Type B pancreatic cell (in vitro differentiated cells): ENCODE measurements around the gene PRMT3. TPM values are rescaled to one million over a fixed set of nuclear protein-coding genes. Genes with fewer than 3 reads are reported as not detected.

Source experiments
- DNase-seq: peaks from one replicate; pipeline ENCODE4 v3.0.0; 2021; ENCODE audit warnings: mixed read lengths; ENCODE audit not compliant: unreplicated experiment; ENCODE audit errors: extremely low spot score
- H3K27ac Mint-ChIP-seq: 2 replicates; pipeline ENCODE4 v1.8.0; 2021; ENCODE audit warnings: mild to moderate bottlenecking, mixed read lengths
- H3K27me3 Mint-ChIP-seq: 2 replicates; pipeline ENCODE4 v1.8.0; 2021; ENCODE audit warnings: mixed read lengths
- H3K36me3 Mint-ChIP-seq: 2 replicates; pipeline ENCODE4 v1.8.0; 2021; ENCODE audit warnings: mixed read lengths
- H3K4me1 Mint-ChIP-seq: one replicate; pipeline ENCODE4 v1.8.0; 2021; ENCODE audit warnings: mixed read lengths; ENCODE audit not compliant: unreplicated experiment
- H3K4me3 Mint-ChIP-seq: 2 replicates; pipeline ENCODE4 v1.8.0; 2021; ENCODE audit warnings: mild to moderate bottlenecking, mixed read lengths
- H3K9me3 Mint-ChIP-seq: 2 replicates; pipeline ENCODE4 v1.8.0; 2021; ENCODE audit warnings: mixed read lengths
- CTCF ChIP-seq: fragments of 200-600 bp; sonication (generic); conservative IDR thresholded peaks from 2 replicates; pipeline ENCODE4 v1.5.0; 2021; ENCODE audit warnings: antibody characterized with exemption, mild to moderate bottlenecking
- total RNA-seq: library from RNA; stranded (reverse); gene quantifications from 2 replicates; pipeline ENCODE4 v1.2.1, GENCODE V29; 2021; ENCODE audit warnings: low replicate concordance

Gene PRMT3
- total RNA-seq, 1 donor from 2014 or later = 15.4 TPM

DNA sequence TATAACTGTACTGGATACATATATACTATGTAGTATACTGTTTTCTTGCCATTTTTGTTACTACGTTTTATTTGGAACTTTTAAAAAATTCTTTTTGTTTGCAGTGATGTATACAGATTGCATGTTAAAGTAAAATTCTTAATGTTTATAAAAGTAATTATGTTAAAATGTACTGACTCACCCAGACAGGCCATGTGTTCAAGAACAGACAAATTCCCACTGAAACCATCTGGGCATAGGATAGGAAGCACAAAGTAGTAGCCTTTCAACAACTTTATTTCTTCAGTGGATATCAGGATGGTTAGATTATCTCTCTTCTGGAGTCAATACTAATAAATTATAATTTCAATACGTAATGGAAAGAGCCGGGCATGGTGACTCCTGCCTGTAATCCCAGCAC is 19.8 kb downstream of the PRMT3 start:
- H3K4me3 Mint-ChIP-seq = no peak overlapping the region
- H3K4me1 Mint-ChIP-seq = no peaks in the 10 kb centered on the region
- TF ChIP-seq CTCF = no peak
- H3K9me3 Mint-ChIP-seq = no peaks in the 10 kb centered on the region
- no peak overlapping the region for H3K27ac Mint-ChIP-seq
- no peaks in the 10 kb centered on the region for H3K27me3 Mint-ChIP-seq
- peaks cover 15% of the 10 kb centered on the region for H3K36me3 Mint-ChIP-seq
- DNase-seq = no peak

DNA sequence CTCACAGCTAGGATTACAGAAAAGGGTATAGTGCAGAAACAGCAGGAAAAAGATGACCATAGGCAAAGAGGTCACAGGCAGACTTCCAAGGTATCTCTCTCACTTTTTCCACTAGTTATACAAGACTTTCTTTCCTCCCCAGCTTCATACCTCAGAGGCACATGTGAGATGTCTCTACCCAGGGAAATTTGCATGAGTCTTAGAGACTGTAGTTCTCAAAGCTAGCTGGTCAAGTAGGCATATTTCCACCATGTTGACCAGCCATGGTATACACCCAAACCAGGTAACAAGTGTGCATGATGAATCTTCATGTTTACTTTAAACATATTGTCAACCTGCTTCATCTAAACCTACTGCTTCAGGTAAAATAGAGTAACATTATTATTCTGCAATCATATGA is 27.9 kb downstream of the PRMT3 start:
- Mint-ChIP-seq H3K27ac (no peak overlapping the region), H3K9me3 (no peaks in the 10 kb centered on the region), H3K36me3 (peaks cover 9% of the 10 kb centered on the region), H3K4me1 (peaks cover 4% of the 10 kb centered on the region), H3K27me3 (no peaks in the 10 kb centered on the region), H3K4me3 (no peak overlapping the region)
- no peak for DNase-seq
- TF ChIP-seq CTCF = no peak

- no peak for DNase-seq
- TF ChIP-seq CTCF = no peak
- H3K4me3 Mint-ChIP-seq = no peak overlapping the region
- no peaks in the 10 kb centered on the region for H3K9me3 Mint-ChIP-seq
- peaks cover 15% of the 10 kb centered on the region for H3K36me3 Mint-ChIP-seq
- H3K27ac Mint-ChIP-seq = no peak overlapping the region
- no peaks in the 10 kb centered on the region for H3K27me3 Mint-ChIP-seq
- H3K4me1 Mint-ChIP-seq = peaks cover 4% of the 10 kb centered on the region
Observed at GRCh38 chr11:20417771-20418170, 30.3 kb downstream of the PRMT3 start.

- Mint-ChIP-seq H3K27me3 (no peaks in the 10 kb centered on the region), H3K9me3 (no peaks in the 10 kb centered on the region), H3K4me3 (no peak overlapping the region), H3K36me3 (peaks cover 18% of the 10 kb centered on the region), H3K4me1 (peaks cover 4% of the 10 kb centered on the region), H3K27ac (no peak overlapping the region)
- DNase-seq = no peak
- TF ChIP-seq CTCF = no peak
Observed at GRCh38 chr11:20421946-20422345, 34.4 kb downstream of the PRMT3 start.

- no peak for DNase-seq
- Mint-ChIP-seq H3K4me3 (no peak overlapping the region), H3K9me3 (no peaks in the 10 kb centered on the region), H3K36me3 (peaks cover 8% of the 10 kb centered on the region), H3K27ac (no peak overlapping the region), H3K27me3 (no peaks in the 10 kb centered on the region), H3K4me1 (no peaks in the 10 kb centered on the region)
- TF ChIP-seq CTCF = no peak
Observed at GRCh38 chr11:20429216-20429615, 41.7 kb downstream of the PRMT3 start.

DNA sequence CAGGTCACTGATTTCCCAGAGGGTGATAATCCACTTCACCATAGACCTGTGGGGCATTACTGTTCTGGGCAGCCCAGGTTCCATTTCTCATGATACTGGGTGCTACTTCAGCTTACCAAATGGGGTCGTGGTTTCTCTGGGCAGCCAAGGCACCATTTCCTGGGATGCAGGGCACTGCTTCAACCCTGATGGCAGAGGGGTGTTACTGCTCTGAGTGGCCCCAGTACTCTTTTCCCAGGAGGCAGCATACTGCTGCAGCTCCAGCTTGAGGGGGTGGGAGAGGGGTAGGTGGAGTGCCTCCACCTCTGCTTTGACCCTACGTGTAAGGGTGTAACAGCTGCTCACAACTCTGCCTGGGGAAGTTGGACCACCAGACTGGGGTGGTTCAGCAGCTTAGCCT is 51.1 kb downstream of the PRMT3 start:
- Mint-ChIP-seq H3K4me1 (no peaks in the 10 kb centered on the region), H3K4me3 (no peak overlapping the region)

More for the DNA sequence above, 51.1 kb downstream of the PRMT3 start:
- Mint-ChIP-seq H3K9me3 (no peaks in the 10 kb centered on the region), H3K36me3 (peaks cover 24% of the 10 kb centered on the region), H3K27ac (no peak overlapping the region), H3K27me3 (no peaks in the 10 kb centered on the region)
- TF ChIP-seq CTCF = no peak
- no peak for DNase-seq
